IPS DF 4.7 (cell line): ENCODE results near the gene PAX8.

Experiments used
- DNase-seq: peaks from one replicate; pipeline ENCODE4 v3.0.0-alpha.2; 2013; ENCODE audit warnings: low spot score; ENCODE audit errors: extremely low read depth

The PAX8 gene

DNA sequence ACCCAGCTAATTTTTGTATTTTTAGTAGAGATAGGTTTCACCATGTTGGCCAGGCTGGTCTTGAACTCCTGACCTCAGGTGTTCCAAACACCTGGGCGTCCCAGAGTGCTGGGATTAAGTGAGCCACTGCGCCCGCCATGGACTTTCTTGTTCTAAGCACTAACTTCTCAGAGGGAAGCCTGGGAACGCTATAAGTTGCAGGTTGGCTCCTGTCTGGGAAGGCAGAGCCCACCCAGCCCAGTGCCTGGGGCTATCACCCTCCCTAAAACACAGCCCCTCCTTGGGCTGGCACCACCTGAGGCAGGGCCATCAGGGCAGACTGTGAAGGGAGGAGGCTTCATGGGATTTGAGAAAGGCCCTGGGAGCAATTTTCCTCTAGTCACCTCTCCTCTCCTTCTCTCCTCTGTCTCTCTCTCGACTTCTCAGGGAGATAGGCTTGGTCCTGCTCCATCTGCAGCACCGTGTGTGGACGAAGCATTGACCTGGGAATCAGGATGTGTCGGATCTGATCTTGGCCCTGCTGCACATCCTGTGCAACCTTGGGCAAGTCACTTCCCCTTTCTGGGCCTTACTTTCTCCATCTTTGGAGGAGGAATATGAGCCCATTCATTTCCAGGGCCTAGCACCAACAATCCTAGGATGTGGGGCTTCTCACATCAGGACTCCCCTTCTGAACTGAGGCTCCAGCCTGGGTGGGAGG, 94.0 kb downstream of the PAX8 start:
- DNase-seq: no peak

DNA sequence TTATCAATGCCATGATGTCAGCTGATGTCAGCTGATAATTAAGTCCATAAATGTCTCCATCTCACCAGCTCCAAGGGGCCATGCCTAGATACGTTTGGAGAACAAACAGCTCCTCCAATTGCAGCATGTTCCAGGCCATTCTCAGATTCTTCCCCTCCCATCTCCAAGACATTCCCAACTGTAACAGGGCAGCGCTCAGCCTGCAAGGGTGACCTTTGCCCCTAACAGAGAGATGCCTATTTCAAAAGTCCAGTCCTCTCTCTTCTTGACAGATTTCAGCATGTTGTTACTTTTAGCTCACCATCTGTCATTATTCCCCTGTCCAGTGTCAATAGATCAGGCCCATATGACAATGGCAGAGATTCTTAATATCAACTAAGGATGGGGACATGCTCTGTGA, 95.0 kb downstream of the PAX8 start:
- DNase-seq: no peak

DNA sequence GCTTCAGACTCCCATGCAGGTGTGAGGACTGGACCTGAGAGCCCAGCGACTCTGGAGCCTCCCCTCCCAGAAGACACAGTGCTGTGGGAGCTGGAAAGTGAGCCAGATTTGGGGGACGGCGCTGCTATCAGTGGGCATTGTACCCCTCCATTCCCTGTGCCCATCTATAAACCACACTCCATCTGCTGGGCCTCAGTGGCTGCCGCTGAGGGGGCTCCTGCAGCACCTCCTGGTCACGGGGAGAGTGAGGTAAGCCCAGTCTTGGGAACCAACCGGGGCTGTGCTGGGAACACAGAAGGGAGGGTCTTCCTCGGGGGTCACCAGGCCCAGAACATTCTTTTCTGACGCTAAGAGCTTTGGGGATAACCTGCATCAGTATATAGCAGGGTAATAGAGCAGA, 95.5 kb downstream of the PAX8 start:
- DNase-seq: no peak

DNA sequence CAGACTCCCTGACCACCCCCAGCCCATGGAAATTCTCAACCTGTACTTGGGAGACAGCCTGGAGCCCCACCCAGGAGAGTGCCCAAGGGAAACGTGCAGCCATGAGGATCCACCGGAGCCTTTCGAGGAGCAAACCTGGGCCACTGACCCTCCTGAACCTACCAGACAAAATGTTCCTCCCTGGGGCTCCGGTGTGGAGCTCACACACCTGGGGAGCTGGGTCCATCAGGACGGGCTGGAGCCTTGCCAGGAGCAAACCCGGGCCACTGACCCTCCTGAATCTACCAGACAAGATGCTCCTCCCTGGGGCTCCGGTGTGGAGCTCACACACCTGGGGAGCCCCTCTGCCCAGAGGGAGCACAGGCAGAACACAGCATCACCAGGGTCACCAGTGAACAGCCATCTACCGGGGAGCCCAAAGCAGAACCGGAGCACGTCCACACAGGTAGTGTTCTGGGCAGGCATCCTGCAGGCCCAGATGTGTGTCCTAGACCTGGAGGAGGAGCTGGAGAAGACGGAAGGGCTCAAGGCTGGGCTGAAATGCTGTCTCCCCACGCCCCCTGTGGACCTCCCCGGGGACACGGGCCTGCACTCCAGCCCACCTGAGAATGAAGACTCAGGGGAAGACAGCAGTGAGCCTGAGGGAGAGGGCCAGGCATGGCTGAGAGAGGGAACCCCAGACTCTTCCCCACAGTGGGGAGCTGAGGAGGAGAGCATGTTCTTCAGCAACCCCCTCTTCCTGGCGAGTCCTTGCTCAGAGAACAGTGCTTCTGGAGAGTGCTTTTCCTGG, 96.1 kb downstream of the PAX8 start:
- no peak for DNase-seq

DNA sequence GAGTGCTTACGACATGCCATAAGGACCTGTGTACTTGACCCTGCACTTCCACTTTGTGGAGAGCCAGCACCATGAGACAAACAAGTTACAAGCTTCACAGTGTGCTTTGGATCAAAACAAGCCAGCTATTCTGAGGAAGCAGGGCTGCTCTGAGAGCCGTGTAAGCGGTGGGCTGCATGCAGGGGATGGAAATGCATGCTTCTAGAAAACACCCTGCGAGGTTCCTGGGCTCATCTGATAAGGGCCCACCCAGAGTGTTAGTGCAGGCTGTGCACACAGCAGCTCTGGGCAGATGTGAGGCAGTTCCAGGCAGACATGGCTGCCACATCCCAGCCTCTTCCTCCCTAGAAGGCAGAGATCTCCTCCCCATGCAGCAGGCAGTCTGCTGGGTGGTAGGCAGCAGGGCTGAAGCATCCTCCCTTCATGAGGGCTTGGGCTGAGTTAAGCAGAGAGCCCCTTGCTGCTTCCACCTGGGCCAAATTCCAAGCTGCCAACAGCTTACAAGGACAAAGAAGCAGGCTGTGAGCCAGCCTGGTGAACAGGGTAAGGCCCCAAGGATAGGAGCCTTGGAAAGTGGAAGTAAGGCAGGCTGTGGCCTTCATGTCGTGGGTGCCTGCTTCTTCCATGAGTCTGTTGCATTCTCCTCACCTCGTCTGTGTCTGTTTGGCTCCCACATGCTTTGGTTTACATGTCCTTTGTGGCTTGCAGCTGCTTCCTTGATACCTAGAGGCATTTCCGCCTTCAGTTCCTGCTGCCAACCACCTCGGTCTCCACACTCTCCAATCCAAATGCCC, 97.3 kb downstream of the PAX8 start:
- DNase-seq: no peak

DNA sequence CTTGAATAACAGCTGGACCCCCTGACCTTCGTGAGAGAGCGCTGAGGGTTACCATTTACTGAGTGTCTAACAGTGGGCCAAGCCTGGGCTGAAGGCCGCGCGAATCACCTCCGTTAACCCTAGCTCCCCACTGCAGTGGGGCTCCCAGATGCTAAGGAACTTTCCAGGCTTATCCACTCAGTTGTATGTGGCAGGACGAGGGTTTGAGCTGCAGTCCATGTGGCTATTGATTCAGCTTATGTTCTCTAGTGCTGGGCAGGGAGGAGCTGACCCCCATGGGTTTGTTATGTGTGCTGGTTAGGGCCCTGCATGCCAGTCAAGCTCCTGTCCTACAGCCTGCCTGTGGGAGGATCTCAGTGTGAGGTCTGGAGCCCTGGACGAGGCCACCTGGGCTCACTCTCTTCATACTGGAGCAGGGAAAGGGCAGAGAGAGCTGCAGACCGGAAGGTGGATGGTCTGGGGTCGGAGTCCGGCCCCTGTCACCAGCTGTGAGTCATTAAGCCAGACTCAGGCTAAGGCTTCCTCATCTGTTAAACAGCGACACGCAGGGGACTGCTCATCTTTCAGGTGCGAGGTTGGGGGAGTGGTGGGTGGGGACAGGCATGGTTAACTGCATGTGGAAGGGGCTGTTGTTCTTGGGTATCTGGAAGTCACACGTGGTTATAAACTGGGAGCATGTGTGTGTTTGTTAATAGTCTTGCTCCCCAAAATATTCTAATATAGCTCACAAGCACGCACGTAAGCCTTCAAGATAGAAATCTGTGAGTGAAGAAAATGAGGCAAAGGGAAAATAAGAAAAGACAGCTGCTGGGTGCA, 98.4 kb downstream of the PAX8 start:
- no peak for DNase-seq

DNA sequence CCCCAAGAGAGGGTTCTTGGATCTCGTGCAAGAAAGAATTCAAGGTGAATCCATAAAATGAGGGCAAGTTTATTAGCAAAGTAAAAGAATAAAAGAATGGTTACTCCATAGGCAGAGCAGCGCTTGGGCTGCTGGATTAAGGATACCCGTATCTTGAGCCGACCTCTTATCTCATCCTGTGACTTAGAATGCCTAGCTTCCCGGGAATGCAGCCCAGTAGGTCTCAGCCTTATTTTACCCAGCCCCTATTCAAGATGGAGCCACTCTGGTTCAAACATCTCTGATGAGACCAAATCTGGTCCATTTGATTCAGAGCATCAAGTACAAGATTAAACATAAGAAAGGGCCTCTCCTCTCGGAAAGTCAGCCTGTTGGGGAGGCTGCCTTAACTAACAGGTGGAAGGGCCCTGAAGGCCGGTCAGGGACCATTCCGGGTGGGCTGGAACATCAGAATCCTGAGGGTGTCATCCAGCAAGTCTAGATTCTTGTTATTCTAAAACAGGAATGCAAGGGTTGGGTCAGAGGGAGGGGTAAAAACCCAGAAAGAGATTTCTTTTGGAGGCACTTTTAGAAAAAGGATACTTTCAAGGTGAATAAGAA, 99.2 kb downstream of the PAX8 start:
- no peak for DNase-seq

DNA sequence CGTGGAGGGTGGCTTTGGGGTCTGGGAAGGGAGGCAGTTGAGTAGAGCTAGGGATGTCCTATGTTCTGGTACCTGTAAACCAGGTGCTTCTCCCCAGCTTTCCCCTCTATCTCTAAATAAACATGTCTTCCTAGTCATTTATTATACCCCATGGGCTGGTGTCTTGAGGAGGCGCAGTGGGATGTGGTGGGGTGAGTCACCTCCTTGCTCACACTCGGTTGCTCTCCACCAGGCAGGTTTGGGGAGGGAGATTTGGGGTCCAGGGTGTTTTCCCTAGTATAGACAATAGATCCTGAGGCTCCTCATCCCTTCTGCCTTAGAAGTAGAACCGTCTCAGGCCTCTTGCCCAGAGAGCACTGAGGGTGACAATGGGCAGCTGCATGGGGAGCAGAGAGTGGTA, 99.8 kb downstream of the PAX8 start:
- no peak for DNase-seq

DNA sequence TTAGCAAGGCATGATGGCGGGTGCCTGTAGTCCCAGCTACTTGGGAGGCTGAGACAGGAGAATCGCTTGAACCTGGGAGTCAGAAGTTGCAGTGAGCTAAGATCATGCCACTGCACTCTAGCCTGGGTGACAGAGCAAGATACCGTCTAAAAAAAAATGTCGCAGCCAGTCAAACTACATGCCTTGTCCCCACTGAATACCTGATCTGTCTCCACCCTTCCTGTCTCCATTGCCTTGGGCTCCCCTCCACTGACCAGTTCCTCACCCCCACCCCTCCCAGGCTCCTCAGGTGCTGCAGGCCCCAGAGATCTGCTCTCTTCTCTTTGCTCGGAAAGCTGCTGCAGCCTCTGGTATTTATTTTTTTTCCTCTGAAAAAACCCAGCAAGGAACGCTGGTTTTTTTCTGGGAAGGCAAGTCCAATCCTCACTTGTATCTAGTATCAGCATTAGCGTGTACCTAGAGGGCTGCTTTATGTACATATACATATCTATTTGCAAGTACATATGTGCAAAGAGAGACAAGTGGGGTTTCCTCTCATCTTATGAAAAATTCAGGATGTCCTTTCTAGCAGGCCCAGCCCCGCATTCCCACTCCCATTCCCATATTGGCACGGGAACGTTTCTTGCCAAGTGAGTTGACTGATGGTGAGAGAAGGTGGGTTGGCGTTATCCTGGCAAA, 100.5 kb downstream of the PAX8 start:
- no peak for DNase-seq

DNA sequence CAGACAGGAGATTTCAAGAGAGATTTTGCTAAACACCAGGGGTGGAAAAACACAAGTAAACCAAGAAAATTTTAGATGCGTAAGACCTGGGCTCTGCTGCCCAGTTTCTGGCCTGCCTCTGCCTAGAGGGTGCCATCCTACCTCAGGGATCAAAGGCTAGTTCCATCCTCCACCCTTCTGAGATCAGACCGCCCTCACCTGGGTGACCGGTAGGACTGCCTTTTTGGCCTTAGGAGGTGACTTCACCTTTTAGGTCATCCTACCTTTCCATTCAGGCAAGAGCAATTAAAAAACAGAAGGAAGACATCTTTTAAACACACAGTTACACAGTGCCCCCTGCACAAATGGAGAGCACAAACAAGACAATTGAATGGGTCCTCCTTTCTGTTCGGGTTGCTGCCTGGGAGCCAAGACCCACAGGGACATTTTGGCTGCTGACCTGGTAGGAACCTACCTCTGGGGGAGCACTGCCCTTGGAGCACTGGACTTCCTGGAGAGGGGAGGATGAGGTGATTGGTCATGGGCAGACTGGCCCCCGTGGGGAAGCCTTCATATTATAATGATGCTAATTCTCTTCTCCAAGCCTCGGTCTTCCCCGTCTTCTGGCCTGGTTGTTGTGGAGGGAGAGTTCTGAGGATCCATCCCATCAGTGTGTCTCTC, 101.9 kb downstream of the PAX8 start:
- DNase-seq: no peak

DNA sequence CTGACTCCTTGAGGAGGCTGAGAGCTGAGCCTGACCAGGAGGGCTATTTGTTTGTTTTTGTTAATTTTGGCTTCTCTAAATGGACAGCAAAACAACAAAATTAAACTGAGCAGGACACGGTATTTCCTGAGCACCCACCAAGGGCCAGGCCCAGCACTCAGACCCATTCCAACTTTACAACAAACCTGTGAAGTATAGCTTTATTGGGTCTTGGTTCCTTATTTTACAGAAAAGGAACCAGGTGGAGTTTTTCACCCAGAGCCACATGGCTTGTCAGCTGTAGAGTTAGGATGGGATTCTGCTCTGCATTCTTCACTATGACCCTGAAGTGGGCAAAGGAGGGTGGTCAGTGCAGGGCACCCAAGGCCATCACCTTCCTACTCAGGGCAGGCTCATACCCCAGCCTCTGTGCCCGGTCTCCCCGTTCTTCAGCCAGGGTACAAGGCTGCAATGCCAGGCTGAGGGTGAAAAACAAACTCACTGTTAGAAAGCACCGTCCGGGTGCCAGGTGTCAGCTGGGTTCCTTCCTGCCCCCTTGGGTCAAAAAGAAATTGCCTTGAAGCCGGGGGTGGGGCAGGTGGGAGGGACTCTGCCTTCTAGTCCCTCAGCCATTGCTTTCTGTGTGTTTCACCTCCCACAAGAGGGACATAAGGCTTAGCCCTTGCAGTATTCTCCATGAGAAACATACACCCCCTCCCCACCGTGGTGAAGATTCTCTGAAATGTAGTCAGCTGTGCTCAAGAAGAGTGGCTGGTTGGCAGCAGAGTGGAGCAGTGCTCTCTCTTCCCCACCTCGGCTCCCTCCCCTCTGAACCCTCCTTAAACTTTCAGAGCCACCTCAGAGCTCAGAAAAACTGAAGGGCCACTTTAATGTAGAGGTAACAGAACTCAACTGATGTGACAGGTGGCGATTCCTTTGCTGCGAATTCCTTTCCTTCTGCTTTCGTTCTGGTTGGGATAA, 102.7 kb downstream of the PAX8 start:
- DNase-seq: no peak

DNA sequence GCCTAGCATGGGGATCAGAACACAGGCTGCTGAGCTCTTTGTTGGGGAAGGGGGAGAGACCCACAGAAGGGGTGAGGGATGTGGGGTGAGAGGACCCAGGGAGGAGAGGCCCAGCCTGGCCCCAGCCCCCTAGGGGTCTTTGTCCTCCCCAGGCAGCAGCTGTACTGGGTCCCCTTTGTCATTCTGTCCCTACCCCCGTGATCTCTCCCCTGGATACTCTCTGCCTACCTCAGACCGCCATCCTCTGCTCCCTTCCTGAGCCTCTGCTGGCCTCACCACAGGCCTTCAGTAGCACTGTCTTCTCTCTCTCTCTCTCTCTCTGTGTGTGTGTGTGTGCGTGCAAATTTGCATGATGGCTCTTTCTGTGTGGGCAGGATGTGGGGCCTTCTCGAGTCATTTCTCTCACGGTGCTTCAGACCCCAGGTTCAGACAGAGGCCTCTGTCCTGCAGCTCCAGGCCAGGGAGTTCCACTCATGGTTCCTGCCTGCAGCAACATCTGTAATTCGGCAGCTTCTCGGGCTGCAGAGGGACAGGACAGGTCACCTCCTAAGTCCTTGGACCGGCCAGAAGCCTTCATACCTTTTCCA, 103.6 kb downstream of the PAX8 start:
- DNase-seq: no peak

DNA sequence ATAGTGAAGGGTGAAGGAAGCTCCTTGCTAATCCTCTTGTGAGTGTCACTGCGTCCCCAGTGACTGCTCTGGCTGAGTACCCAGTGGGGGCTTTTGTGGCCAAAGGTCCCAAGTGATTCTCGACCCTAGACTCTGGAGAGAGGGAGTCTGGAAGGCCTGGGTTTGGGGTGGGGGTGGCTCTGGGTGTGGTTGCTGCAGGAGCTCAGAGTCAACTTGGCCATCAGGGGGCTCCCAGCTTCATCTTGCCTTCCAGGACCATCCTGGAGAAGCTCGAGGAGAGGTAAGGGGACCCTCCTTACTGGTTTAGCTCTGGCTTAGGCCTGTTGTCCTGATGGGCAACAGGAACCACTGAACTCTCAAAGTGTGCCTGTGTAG, 104.4 kb downstream of the PAX8 start:
- no peak for DNase-seq

DNA sequence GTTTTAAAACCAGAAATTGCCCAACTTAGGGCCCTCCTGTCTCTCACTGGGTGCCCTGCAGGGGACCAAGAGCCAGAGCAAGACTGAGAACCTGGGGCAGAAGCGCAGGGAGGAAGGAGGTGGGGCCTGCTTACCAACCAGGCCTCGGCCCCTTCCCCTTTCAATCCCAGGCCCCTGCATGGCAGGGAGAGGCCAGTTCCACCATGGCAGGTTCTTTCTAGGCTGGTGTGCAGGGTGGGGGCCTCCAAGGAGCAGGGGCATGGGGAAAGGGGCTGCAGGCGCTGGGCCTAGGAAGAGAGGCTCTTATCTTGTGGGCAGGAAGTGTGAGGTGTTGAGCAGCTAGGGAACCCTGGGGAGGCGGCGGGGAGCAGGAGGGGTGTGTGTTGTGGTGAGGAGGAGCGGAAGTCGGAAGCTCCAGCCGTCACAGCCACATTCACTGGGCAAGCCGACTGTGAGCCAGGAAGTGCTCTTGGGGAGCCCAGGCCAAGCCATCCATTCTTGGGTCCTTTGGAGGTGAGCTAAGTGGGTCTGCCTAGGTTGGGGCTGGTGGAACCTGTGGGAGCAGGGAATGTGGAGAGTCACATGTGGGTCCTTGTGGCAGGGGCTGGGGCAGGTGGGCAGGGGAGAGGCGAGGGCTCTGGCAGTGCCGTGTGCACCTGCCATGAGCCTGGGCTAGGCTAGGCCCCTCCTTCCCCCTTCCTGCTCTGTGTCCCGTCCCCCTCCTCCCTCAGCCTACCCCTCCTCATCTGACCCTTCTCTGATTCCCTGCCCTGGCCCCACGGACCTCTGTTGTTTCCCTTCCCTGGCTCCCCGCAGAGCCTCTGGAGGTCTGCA, 105.0 kb downstream of the PAX8 start, which contains the start of gene PSD4:
Gene PSD4 (plus strand): TSS at position 430 of the 834 bp plus-strand sequence. CDS start 8,486 bp downstream, outside the sequence.
- DNase-seq: no peak

DNA sequence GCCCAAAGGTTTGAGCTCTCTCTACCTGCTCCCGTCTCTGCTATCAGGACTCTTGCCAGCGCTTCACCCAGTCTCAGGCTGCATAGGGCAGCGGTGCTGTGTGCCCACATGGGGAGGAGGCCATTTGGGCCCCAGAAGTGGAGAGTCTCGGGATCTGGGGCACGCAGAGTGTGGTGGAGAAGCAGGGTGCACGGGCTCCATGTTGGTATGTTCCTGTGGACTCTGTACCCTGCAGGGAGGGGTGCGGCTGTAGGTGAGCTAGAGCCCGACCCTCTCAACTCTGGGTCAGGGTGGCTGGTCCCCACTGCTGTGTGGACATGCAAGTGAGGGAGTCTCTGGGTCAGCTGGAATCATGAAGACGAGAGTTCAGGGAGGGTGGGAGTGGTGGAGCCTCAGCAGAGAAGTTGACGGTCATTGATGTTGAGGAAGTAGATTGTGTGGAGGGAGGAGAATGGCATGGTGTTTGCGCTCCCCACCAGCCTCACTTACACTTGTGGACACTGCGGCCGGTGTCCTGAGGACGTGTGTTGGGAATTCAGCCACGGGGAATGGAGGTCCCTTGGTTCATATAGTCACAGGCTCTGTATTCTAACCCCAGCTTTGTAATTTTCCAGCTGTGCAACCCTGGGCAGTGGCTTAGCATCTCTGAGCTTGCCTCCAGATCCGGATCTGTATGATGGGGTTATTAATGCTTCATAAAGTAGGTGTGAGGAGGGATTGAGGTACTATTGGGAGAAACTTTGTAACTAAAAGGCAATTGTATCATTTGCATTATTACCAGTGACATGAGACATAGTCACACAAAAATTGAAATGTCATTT, 105.8 kb downstream of the PAX8 start:
- DNase-seq: no peak

DNA sequence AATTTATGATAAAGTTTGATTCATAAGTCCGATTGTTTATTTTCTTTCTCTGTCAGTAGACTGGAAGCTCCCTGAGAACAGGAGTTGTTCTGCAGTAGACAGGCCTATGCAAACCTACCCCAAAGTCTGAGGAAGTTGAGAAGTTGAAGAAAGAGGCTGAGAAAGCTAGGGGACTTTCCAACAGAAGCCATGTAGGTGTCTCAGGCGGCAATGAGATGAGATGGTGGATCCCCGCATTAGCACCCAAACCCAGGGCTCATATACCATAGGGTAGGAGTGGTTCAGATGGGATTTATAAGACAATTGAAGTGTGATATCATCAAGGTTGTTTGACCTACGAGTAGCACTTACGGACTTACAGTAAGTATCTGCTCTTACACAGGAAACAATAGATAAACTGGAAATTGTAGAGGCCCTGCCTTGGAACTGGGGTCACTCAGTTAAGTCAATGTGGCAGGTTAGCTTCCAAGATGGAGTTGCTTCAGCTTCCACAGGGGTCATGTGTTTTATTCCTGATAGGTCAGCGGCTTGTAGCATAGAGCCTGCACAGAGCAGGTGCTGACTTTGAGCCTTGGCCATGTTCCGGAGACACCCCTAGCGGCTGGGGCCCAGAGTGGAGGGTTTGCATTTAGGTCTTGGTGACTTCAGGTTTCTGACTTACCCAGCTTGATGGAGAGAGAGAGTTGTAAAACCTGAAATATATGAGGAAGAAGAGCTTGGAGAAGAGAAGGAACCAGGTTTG, 107.2 kb downstream of the PAX8 start:
- no peak for DNase-seq
